IMR-90 (cell line): ENCODE data around the gene OTOG. TPM values are rescaled to one million over a fixed set of nuclear protein-coding genes. Genes with fewer than 3 reads are reported as not detected.

ENCODE experiments used
- ATAC-seq: fragments of 200-7000 bp; cut with Tn5 transposase; 2 replicates; pipeline ENCODE4 v1.9.1; 2020; ENCODE audit warnings: low read depth, mild to moderate bottlenecking, moderate library complexity
- BruUV-seq: library from RNA; stranded (reverse); fragments of 400-500 nt; replicated peaks from 2 replicates; lab custom pipeline; 2021; lab: Mats Ljungman, UMichigan
- CTCF ChIA-PET: fragments of 300-600 bp; formaldehyde crosslinking; extraction: SDS; loops from one replicate; lab custom pipeline; 2021; ENCODE audit warnings: antibody characterized with exemption; lab: Yijun Ruan, JAX
- POLR2A ChIA-PET: fragments of 300-600 bp; sonication (Branson Sonifier 250); formaldehyde crosslinking; loops from one replicate; lab custom pipeline; 2022; ENCODE audit warnings: antibody characterized with exemption; ENCODE audit not compliant: unreplicated experiment; lab: Charles Lee
- DNase-seq: peaks from one replicate; pipeline ENCODE4 v3.0.0; 2013
- H2AFZ ChIP-seq: replicated peaks from 2 replicates; pipeline ENCODE3; 2013; ENCODE audit warnings: low read length, mild to moderate bottlenecking; ENCODE audit not compliant: poor library complexity
- H2AK5ac ChIP-seq: 2 replicates; pipeline ENCODE4 v1.6.1; 2013; ENCODE audit warnings: low read depth, low read length, inconsistent platforms
- H2AK9ac ChIP-seq: replicated peaks from 2 replicates; pipeline ENCODE3; 2013; ENCODE audit warnings: mild to moderate bottlenecking, low read depth, low read length, moderate library complexity; ENCODE audit not compliant: poor library complexity
- H2BK120ac ChIP-seq: 2 replicates; pipeline ENCODE4 v1.6.1; 2013; ENCODE audit warnings: low read depth, low read length, inconsistent platforms
- H2BK15ac ChIP-seq: 3 replicates; pipeline ENCODE4 v1.6.1; 2013; ENCODE audit warnings: low read depth, low read length, inconsistent platforms
- H2BK20ac ChIP-seq: 2 replicates; pipeline ENCODE4 v1.6.1; 2013; ENCODE audit warnings: low read depth, mild to moderate bottlenecking, inconsistent platforms, low read length, moderate library complexity
- H2BK5ac ChIP-seq: 2 replicates; pipeline ENCODE4 v1.6.1; 2013; ENCODE audit warnings: mild to moderate bottlenecking, low read depth, low read length, inconsistent platforms; ENCODE audit not compliant: poor library complexity, severe bottlenecking
- H3K14ac ChIP-seq: replicated peaks from 2 replicates; pipeline ENCODE4 v1.6.1; 2013; ENCODE audit warnings: low read depth, low read length, inconsistent platforms
- H3K18ac ChIP-seq: 2 replicates; pipeline ENCODE4 v1.6.1; 2013; ENCODE audit warnings: low read depth, low read length, control low read depth
- H3K23ac ChIP-seq: 2 replicates; pipeline ENCODE4 v1.6.1; 2013; ENCODE audit warnings: low read depth, low read length, inconsistent platforms
- H3K27ac ChIP-seq: 2 replicates; pipeline ENCODE4 v1.5.1; 2013; ENCODE audit warnings: mild to moderate bottlenecking, control low read depth, low read length; ENCODE audit not compliant: insufficient read depth
- H3K27me3 ChIP-seq: 2 replicates; pipeline ENCODE4 v1.6.1; 2013; ENCODE audit warnings: low read length; ENCODE audit not compliant: control insufficient read depth, insufficient read depth
- H3K36me3 ChIP-seq: 2 replicates; pipeline ENCODE4 v1.6.1; 2013; ENCODE audit warnings: low read length, mixed read lengths; ENCODE audit not compliant: control insufficient read depth, insufficient read depth
- H3K4ac ChIP-seq: 2 replicates; pipeline ENCODE4 v1.6.1; 2013; ENCODE audit warnings: low read depth, low read length, inconsistent platforms
- H3K4me1 ChIP-seq: 2 replicates; pipeline ENCODE4 v1.6.1; 2013; ENCODE audit warnings: low read length, mixed read lengths; ENCODE audit not compliant: control insufficient read depth, insufficient read depth
- H3K4me2 ChIP-seq: 2 replicates; pipeline ENCODE4 v1.6.1; 2013; ENCODE audit warnings: low read depth, mild to moderate bottlenecking, control low read depth, low read length, moderate library complexity
- H3K4me3 ChIP-seq: 2 replicates; pipeline ENCODE4 v1.5.1; 2013; ENCODE audit warnings: low read depth, mild to moderate bottlenecking, control low read depth, low read length, moderate library complexity; ENCODE audit not compliant: insufficient read depth
- H3K56ac ChIP-seq: 2 replicates; pipeline ENCODE4 v1.6.1; 2013; ENCODE audit warnings: low read length, inconsistent platforms; ENCODE audit not compliant: insufficient read depth; ENCODE audit errors: extremely low read depth
- H3K79me1 ChIP-seq, 2 experiments: 2 replicates each; pipeline ENCODE4 v1.6.1; 2013; ENCODE audit warnings: low read length in 2 of 2, inconsistent platforms in 1 of 2, low read depth in 1 of 2
- H3K9ac ChIP-seq: 2 replicates; pipeline ENCODE4 v1.6.1; 2013; ENCODE audit warnings: low read depth, low read length, control low read depth
- H3K9me1 ChIP-seq: 2 replicates; pipeline ENCODE4 v1.6.1; 2013; ENCODE audit warnings: low read length, inconsistent platforms; ENCODE audit not compliant: insufficient read depth
- H3K9me3 ChIP-seq: 2 replicates; pipeline ENCODE4 v1.6.1; 2013; ENCODE audit warnings: low read length; ENCODE audit not compliant: control insufficient read depth, insufficient read depth
- H4K20me1 ChIP-seq: 2 replicates; pipeline ENCODE4 v1.6.1; 2013; ENCODE audit warnings: low read length, inconsistent platforms; ENCODE audit not compliant: insufficient read depth
- H4K5ac ChIP-seq: 2 replicates; pipeline ENCODE4 v1.6.1; 2013; ENCODE audit warnings: mild to moderate bottlenecking, low read depth, low read length, control low read depth
- H4K8ac ChIP-seq, 2 experiments: 2 replicates each; pipeline ENCODE4 v1.6.1; 2013; ENCODE audit warnings: low read depth in 2 of 2, low read length in 2 of 2, control low read depth in 1 of 2, inconsistent platforms in 1 of 2
- H4K91ac ChIP-seq: 2 replicates; pipeline ENCODE4 v1.6.1; 2013; ENCODE audit warnings: low read depth, low read length, inconsistent platforms; ENCODE audit not compliant: insufficient read depth
- NFE2L2 ChIP-seq: fragments of 150-350 bp; IDR thresholded peaks from 2 replicates; pipeline ENCODE4 v1.6.1; 2016; ENCODE audit warnings: low read depth, mild to moderate bottlenecking, low read length
- RCOR1 ChIP-seq: IDR thresholded peaks from 2 replicates; pipeline ENCODE4 v1.6.1; 2012; ENCODE audit warnings: mild to moderate bottlenecking, low read length, improper control_type of control experiment; ENCODE audit not compliant: insufficient replicate concordance
- RFX5 ChIP-seq: IDR thresholded peaks from 2 replicates; pipeline ENCODE4 v1.8.0; 2012; ENCODE audit warnings: low read depth, mild to moderate bottlenecking, low read length, moderate library complexity
- WGBS, 2 experiments: methylation state at CpG; one replicate each; pipeline versions ENCODE4 v1.1.5 to v1.1.7; 2013; ENCODE audit warnings: missing lambda C conversion rate in 2 of 2; ENCODE audit not compliant: insufficient read length in 1 of 2; ENCODE audit errors: extremely low coverage in 2 of 2; 5-methylcytosine and 5-hydroxymethylcytosine counted together
- dilution Hi-C: fragments of 300-500 bp; cut with HindIII; formaldehyde crosslinking; loops from one replicate; pipeline ENCODE4 v1.14.3; 2018; ENCODE audit warnings: low sequenced_read_pairs; ENCODE audit not compliant: unreplicated experiment
- in situ Hi-C: fragments of 300-500 bp; cut with MboI; formaldehyde crosslinking; loops from 3 replicates; pipeline ENCODE4 v1.14.3; 2019; ENCODE audit warnings: low sequenced_read_pairs, inconsistent platforms, mixed read lengths
- intact Hi-C: fragments of 100-400 bp; cut with micrococcal nuclease; formaldehyde crosslinking; loops from 2 replicates; pipeline ENCODE4 v1.10.0; 2022
- polyA plus RNA-seq, 3 experiments: library from polyadenylated mRNA; depleted of rRNA; stranded (reverse); fragments of >200 nt; gene quantifications; 2 replicates each; pipeline ENCODE4 v1.2.3, GENCODE V29; 2012; ENCODE audit warnings: low replicate concordance in 1 of 3
- total RNA-seq: library from RNA; depleted of rRNA; stranded (reverse); fragments of >200 nt; gene quantifications from 2 replicates; pipeline ENCODE4 v1.2.3, GENCODE V29; 2012
- TF ChIP-seq, protein P1 (sequence below): fragments of 150-350 bp; IDR thresholded peaks from 2 replicates; pipeline ENCODE4 v1.6.1; 2017; ENCODE audit warnings: mild to moderate bottlenecking, antibody characterized with exemption, low read length, low read depth

Gene OTOG
- total and polyA plus RNA-seq, 2 of the 4 experiments (the other 2 are of a cell fraction), result not detected

GRCh38 chr11:17500673-17501072 lies 46.4 kb upstream of the OTOG start:
- Histone ChIP-seq H3K4ac (no peak overlapping the region), H3K4me3 (no peak overlapping the region), H3K23ac (no peak overlapping the region), H3K9me3 (no peaks in the 10 kb centered on the region), H2BK5ac (no peak overlapping the region), H2BK120ac (no peak overlapping the region), H3K27ac (no peak overlapping the region), H3K79me1 (no peaks in the 10 kb centered on the region), H2BK20ac (no peak overlapping the region), H4K20me1 (no peaks in the 10 kb centered on the region), H3K14ac (no peak overlapping the region), H3K56ac (no peak overlapping the region), H4K91ac (no peak overlapping the region), H2AFZ (peak overlapping the region; percentile 32), H4K5ac (no peak overlapping the region), H2AK9ac (no peak overlapping the region), H3K9me1 (no peaks in the 10 kb centered on the region), H4K8ac (no peak overlapping the region), H3K4me1 (no peaks in the 10 kb centered on the region), H2BK15ac (no peak overlapping the region), H3K36me3 (no peaks in the 10 kb centered on the region), H3K27me3 (peaks cover 2% of the 10 kb centered on the region), H3K18ac (no peak overlapping the region), H2AK5ac (no peak overlapping the region), H3K9ac (no peak overlapping the region), H3K4me2 (no peak overlapping the region)
- ATAC-seq, result no peak
- in situ Hi-C loops (loop anchor here (5.0 to 25.0 kb wide), 3 partner anchors 118 to 563 kb away; no protein-coding TSS in a partner anchor), dilution Hi-C loops (no loop called here), intact Hi-C loops (loop anchor here (10.0 kb wide), 2 partner anchors 676 to 716 kb away; no protein-coding TSS in a partner anchor)
- DNase-seq, result no peak
- TF ChIP-seq RFX5, result no peak
- TF ChIP-seq NFE2L2, result no peak
- TF ChIP-seq RCOR1, result no peak
- TF ChIP-seq, protein P1, sequence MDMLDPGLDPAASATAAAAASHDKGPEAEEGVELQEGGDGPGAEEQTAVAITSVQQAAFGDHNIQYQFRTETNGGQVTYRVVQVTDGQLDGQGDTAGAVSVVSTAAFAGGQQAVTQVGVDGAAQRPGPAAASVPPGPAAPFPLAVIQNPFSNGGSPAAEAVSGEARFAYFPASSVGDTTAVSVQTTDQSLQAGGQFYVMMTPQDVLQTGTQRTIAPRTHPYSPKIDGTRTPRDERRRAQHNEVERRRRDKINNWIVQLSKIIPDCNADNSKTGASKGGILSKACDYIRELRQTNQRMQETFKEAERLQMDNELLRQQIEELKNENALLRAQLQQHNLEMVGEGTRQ, result no peak
- ChIA-PET CTCF (no interaction called here), POLR2A (no interaction called here)
- WGBS, 2 experiments, result 74% methylated on average over 9 of the region's 12 CpGs; no CpG with 5 or more reads in 1 of the 2 experiments
- BruUV-seq, result no TSS peak
